GM12891 (cell line): ENCODE measurements around the gene SOAT1.
A peak's percentile ranks its signal among the peaks of the same experiment; 100 is the strongest.

Experiments used
- DNase-seq: peaks from one replicate; pipeline ENCODE4 v3.0.0; 2011; ENCODE audit warnings: low spot score; ENCODE audit not compliant: insufficient read length
- FAIRE-seq: peaks from 2 replicates; lab custom pipeline; 2011; peaks lifted over from hg19 to GRCh38; lab: Jason Lieb, UNC
- PAX5 ChIP-seq: IDR thresholded peaks from 2 replicates; pipeline ENCODE4 v1.6.1; 2011; ENCODE audit warnings: low read length, moderate library complexity, mild to moderate bottlenecking; ENCODE audit not compliant: insufficient read depth, severe bottlenecking
- POLR2A ChIP-seq: IDR thresholded peaks from 2 replicates; pipeline ENCODE4 v1.6.1; 2011; ENCODE audit warnings: low read depth, low read length, control low read depth
- POLR2AphosphoS5 ChIP-seq: IDR thresholded peaks from 2 replicates; pipeline ENCODE4 v1.6.1; 2011; ENCODE audit warnings: low read depth, low read length, control low read depth
- POU2F2 ChIP-seq: IDR thresholded peaks from 2 replicates; pipeline ENCODE4 v1.6.1; 2011; ENCODE audit warnings: low read depth, mild to moderate bottlenecking, control low read depth, low read length, moderate library complexity
- SPI1 ChIP-seq: IDR thresholded peaks from 2 replicates; pipeline ENCODE4 v1.6.1; 2011; ENCODE audit warnings: low read depth, low read length, control low read depth
- TAF1 ChIP-seq: IDR thresholded peaks from 2 replicates; pipeline ENCODE4 v1.6.1; 2011; ENCODE audit warnings: low read depth, low read length, control low read depth

SOAT1 gene

GRCh38 chr1:179300112-179300511 lies 6.5 kb downstream of the SOAT1 start:
- DNase-seq (no peak), FAIRE-seq (no peak)
- TF ChIP-seq POLR2A (no peak), POLR2AphosphoS5 (no peak), PAX5 (no peak), SPI1 (peak; percentile 47), TAF1 (no peak), POU2F2 (no peak)

- FAIRE-seq (no peak), DNase-seq (no peak)
- no peak for TF ChIP-seq POLR2AphosphoS5
- TF ChIP-seq TAF1 = no peak
- no peak for TF ChIP-seq POLR2A
- no peak for TF ChIP-seq POU2F2
- no peak for TF ChIP-seq SPI1
- no peak for TF ChIP-seq PAX5
Measured at GRCh38 chr1:179302070-179302469, 8.5 kb downstream of the SOAT1 start.

- FAIRE-seq (no peak), DNase-seq (no peak)
- TF ChIP-seq POLR2AphosphoS5 (no peak), PAX5 (no peak), POLR2A (no peak)
Measured at GRCh38 chr1:179303200-179303785, 9.7 kb downstream of the SOAT1 start.

GRCh38 chr1:179305450-179305849 lies 11.9 kb downstream of the SOAT1 start:
- FAIRE-seq = no peak
- no peak for TF ChIP-seq TAF1
- TF ChIP-seq POLR2A = no peak
- no peak for TF ChIP-seq SPI1
- no peak for TF ChIP-seq PAX5
- no peak for TF ChIP-seq POU2F2
- TF ChIP-seq POLR2AphosphoS5 = no peak

GRCh38 chr1:179310291-179310690 lies 16.7 kb downstream of the SOAT1 start:
- no peak for FAIRE-seq
- DNase-seq = no peak
- TF ChIP-seq SPI1 (no peak), POU2F2 (no peak), POLR2AphosphoS5 (no peak), PAX5 (no peak), POLR2A (no peak), TAF1 (no peak)

More at GRCh38 chr1:179305450-179305849, 11.9 kb downstream of the SOAT1 start:
- no peak for DNase-seq

GRCh38 chr1:179310721-179311120 lies 17.1 kb downstream of the SOAT1 start:
- DNase-seq (no peak), FAIRE-seq (no peak)
- no peak for TF ChIP-seq PAX5
- TF ChIP-seq TAF1 = no peak

- no peak for FAIRE-seq
- DNase-seq = no peak
- TF ChIP-seq PAX5 = no peak
- no peak for TF ChIP-seq SPI1
- TF ChIP-seq POLR2A = no peak
- TF ChIP-seq TAF1 = no peak
- no peak for TF ChIP-seq POU2F2
- no peak for TF ChIP-seq POLR2AphosphoS5
Measured at GRCh38 chr1:179311149-179311700, 17.6 kb downstream of the SOAT1 start.

- no peak for TF ChIP-seq SPI1
- TF ChIP-seq PAX5 = no peak
- no peak for TF ChIP-seq POLR2AphosphoS5
- no peak for DNase-seq
- peak; percentile 9 for FAIRE-seq
Measured at GRCh38 chr1:179313004-179313403, 19.4 kb downstream of the SOAT1 start.

GRCh38 chr1:179314928-179315327 lies 21.3 kb downstream of the SOAT1 start:
- TF ChIP-seq POLR2A (no peak), POU2F2 (no peak), TAF1 (no peak), POLR2AphosphoS5 (no peak), PAX5 (no peak), SPI1 (no peak)
- FAIRE-seq = no peak
- no peak for DNase-seq

GRCh38 chr1:179318491-179318890 lies 24.9 kb downstream of the SOAT1 start:
- no peak for FAIRE-seq
- TF ChIP-seq SPI1 (peak; percentile 88), TAF1 (no peak), PAX5 (no peak)
- no peak for DNase-seq
